ENCODE results near the gene SOCS7. TPM values are rescaled to one million over a fixed set of nuclear protein-coding genes. Genes with fewer than 3 reads are reported as not detected.

Gene SOCS7
- total and polyA plus RNA-seq, 10 of the 15 experiments (the other 5 are each of a cell fraction or from before 2014, with no cell fraction given): 0.68 to 12.8 (median 7.3) TPM

- TF ChIP-seq NKRF (conservative IDR thresholded peaks at IDR 0.05): no peak
- TF ChIP-seq ZNF217 (IDR thresholded peaks at IDR 0.05): no peak
Observed at GRCh38 chr17:38431346-38432145, 79.9 kb downstream of the SOCS7 start (continued).

GRCh38 chr17:38434178-38434665 is 82.6 kb downstream of the SOCS7 start:
- Histone ChIP-seq H3K4me3 (no peak overlapping the region), H4K20me1 (ENCODE audit: control insufficient read depth, insufficient read depth) (no peaks in the 10 kb centered on the region), H3K27me3 (replicated peaks in 1 of 2; ENCODE audit: control insufficient read depth in 2 of 2, insufficient read depth in 2 of 2, low read length in 1 of 2) (no peaks in the 10 kb centered on the region; a peak in 1 of 4 replicates), H3K36me3 (ENCODE audit: control insufficient read depth in 2 of 2, insufficient read depth in 2 of 2, low read length in 1 of 2) (no peaks in the 10 kb centered on the region), H3K79me2 (ENCODE audit: control insufficient read depth, insufficient read depth, low read length) (no peaks in the 10 kb centered on the region), H3K4me1 (ENCODE audit: control insufficient read depth, insufficient read depth, low read length) (no peaks in the 10 kb centered on the region), H3K9me3 (replicated peaks; ENCODE audit: control insufficient read depth, insufficient read depth, low read length) (no peaks in the 10 kb centered on the region), H2AFZ (ENCODE audit: control insufficient read depth, low read depth, low read length) (no peak overlapping the region), H3K4me2 (ENCODE audit: control insufficient read depth, insufficient read depth) (no peak overlapping the region), H3K27ac (ENCODE audit: control insufficient read depth, insufficient read depth) (no peak overlapping the region), H3K9ac (ENCODE audit: control insufficient read depth, insufficient read depth, low read length) (no peak overlapping the region)
- BruUV-seq (replicated peaks): no TSS peak
- ATAC-seq: no peak
- no peak for DNase-seq (ENCODE audit: low read depth, low spot score)
- 59% methylated on average over 21 of the region's 21 CpGs for WGBS (ENCODE audit: insufficient coverage, insufficient replicate concordance, low lambda C conversion rate, missing lambda C conversion rate)
- ChIA-PET CTCF (interaction anchor here (1.7 kb wide), 1 partner anchor 85 kb away, joined by 4 read pairs; no protein-coding TSS in a partner anchor), POLR2A (no interaction called here), RAD21 (ENCODE audit: unreplicated experiment) (no interaction called here), SMC1A (ENCODE audit: uncharacterized antibody, unreplicated experiment) (interaction anchor here (1.2 kb wide), 1 partner anchor 20 kb away, joined by 3 read pairs; no protein-coding TSS in a partner anchor)
- no peak for FAIRE-seq
- intact Hi-C loops (cut with micrococcal nuclease; ENCODE audit: unreplicated experiment) (no loop called here), in situ Hi-C loops (cut with MboI) (loop anchor here (5.0 kb wide), 1 partner anchor 228 kb away; no protein-coding TSS in a partner anchor)
- TF ChIP-seq MAX (IDR thresholded peaks at IDR 0.05; ENCODE audit: low read depth, low read length) (no peak), FOS (IDR thresholded peaks at IDR 0.05; ENCODE audit: borderline replicate concordance, extremely low read depth, insufficient read length) (no peak), DPF2 (IDR thresholded peaks at IDR 0.05) (no peak), BACH1 (IDR thresholded peaks at IDR 0.05; ENCODE audit: borderline replicate concordance) (no peak), RCOR1 (conservative IDR thresholded peaks at IDR 0.05; ENCODE audit: low read depth, low read length) (no peak), IRF4 (IDR thresholded peaks at IDR 0.05; ENCODE audit: low read depth, low read length) (no peak), KLF5 (IDR thresholded peaks at IDR 0.05; ENCODE audit: partially characterized antibody) (no peak), SKIL (IDR thresholded peaks at IDR 0.05; ENCODE audit: low read depth, poor library complexity, severe bottlenecking) (no peak), ZNF592 (IDR thresholded peaks at IDR 0.05) (no peak), FOXK2 (IDR thresholded peaks at IDR 0.05) (no peak), RELA (IDR thresholded peaks at IDR 0.05; ENCODE audit: borderline replicate concordance, partially characterized antibody) (no peak)

All from GM12878 (cell line).